Measurements from ENCODE around the gene ELFN1.

ELFN1 gene

GRCh38 chr7:1642291-1642731, 27.8 kb upstream of the ELFN1 start:
- DNase-seq (ENCODE audit: low read depth in 1 of 2, low spot score in 1 of 2) = no peak

- DNase-seq (ENCODE audit: low read depth in 1 of 2, low spot score in 1 of 2) = no peak
These were observed 26.6 kb upstream of the ELFN1 start for GRCh38 chr7:1643270-1644092.

DNA sequence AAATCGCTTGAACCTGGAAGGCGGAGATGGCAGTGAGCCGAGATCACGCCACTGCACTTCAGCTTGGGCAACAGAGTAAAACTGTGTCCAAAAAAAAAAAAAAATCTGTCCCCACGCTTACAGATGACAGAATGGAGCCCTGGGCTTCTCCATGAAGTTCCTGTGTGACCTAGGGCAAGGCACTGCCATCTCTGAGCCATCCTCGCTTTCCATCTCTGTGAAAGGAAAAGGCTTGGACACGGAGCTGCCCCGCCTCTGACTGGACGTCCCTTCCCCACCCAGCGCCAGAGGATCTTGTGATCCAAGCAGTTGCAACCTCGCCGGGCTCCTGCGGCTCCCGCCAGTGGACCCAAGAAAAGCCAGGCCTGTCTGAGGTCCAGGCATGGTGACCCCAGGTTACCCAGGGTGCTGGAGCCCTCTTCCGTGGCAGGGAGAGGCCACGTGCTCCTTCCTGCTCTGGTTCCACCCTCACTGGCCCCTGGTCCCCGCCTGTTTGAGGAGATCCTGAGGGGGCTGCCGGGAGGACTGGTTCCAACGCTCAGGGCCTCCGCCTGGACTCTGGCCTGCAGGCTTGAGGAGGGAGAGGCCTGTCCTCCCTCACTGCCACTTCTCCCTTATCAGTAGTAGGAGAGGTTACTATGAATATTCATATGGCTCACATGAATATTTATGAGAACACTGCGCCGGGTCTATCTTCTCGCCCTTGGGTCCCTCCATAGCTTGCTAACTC, 25.6 kb upstream of the ELFN1 start:
- no peak for DNase-seq (ENCODE audit: low read depth in 1 of 2, low spot score in 1 of 2)

DNA sequence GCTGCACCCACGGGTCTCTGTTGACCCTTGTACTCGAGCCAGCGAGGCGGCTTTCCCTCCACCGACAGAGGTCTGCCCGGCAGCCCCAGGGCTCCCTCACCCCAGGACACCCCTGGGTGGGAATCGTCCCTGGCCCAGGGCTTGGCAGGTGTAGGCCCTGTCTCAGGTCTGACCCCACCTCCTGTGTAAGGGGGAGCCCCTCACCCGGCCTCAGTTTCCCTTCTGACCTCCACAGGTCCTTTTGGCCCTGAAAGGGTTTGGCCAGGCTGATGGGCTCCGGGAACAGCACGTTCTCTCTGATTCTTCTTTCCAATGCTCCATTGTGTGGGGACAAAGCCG, 25.0 kb upstream of the ELFN1 start:
- DNase-seq (ENCODE audit: low read depth in 1 of 2, low spot score in 1 of 2) = no peak

- no peak for DNase-seq (ENCODE audit: low read depth in 1 of 2, low spot score in 1 of 2)
These were observed 24.6 kb upstream of the ELFN1 start for GRCh38 chr7:1645476-1645875.

DNA sequence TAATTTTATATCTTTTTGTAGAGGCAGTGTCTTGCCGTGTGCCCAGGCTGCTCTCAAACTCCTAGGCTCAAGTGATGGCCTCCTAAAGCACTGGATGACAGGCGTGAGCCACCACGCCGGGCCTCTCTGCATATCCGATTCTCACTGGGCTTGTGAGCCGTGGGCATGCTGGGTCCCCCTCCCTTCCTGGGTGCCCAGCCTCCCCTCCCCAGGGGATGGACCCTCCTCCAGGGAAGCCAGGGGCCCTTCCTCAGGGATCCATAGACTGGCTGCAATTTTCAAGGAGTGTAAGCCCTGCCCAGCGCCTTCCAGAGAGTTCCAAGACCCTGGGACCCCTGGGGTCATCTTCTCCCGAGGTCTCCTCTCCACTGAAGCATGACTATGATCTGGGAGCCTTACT, 23.7 kb upstream of the ELFN1 start:
- no peak for DNase-seq (ENCODE audit: low read depth in 1 of 2, low spot score in 1 of 2)

- DNase-seq (ENCODE audit: low read depth in 1 of 2, low spot score in 1 of 2) = no peak
These were observed 22.9 kb upstream of the ELFN1 start for GRCh38 chr7:1646957-1647891.

DNA sequence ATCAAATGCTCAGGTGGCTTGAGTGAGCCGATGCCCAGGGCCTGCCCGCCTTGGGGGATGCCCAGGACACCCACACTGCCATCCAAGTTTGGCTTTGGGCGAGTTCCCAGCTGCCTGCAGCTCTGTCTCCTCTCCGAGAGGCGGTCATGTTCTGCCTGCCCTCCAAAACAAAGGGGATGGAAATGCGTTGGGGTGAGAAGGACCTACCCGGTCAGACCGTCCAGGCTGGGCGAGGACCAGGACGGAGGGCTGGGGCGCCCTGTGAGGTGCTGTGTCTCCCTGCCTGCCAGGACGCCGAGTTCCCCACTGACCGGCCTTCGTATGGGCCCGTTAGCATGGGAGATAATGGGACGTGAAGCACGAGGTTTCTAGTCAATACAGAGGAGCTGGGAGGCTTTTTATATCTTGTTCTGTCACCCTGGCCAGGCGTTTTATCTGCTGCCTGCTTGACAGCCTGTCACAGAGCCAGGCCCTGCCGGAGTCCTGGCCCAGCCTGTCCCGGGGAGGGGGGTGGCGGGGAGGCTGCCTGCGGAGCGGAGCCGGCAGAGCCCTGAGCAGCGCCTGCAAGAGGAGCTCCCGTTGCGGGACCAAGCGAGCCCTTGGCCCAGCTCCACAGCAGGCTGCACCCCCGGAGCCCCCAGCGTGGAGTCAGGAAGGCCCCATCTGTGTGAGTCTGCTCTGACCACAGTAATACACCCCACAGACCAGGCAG, 22.0 kb upstream of the ELFN1 start:
- no peak for DNase-seq (ENCODE audit: low read depth in 1 of 2, low spot score in 1 of 2)

GRCh38 chr7:1649751-1650326, 20.2 kb upstream of the ELFN1 start:
- DNase-seq (ENCODE audit: low read depth in 1 of 2, low spot score in 1 of 2) = no peak

GRCh38 chr7:1650363-1651030, 19.6 kb upstream of the ELFN1 start:
- no peak for DNase-seq (ENCODE audit: low read depth in 1 of 2, low spot score in 1 of 2)

DNA sequence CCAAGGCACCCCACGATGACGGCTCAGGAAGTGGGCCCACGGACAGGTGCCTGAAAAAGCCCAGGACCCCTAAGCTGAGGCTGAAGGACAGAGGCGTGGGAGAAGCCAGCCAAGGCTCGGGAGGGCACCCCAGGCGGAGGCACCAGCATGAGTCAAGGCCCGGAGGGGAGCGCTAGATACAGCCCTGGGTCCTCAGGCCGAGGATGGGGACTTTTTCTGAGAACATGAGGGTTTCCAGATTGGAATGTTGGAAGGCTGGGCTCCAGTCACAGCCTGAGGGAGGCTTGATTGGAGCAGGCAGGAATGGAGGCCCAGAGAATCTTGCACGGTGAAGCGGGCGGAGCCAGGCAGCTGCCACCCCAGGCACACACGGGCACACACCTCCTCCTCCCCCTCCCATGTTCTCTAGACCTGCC, 19.0 kb upstream of the ELFN1 start:
- no peak for DNase-seq (ENCODE audit: low read depth in 1 of 2, low spot score in 1 of 2)

- DNase-seq (ENCODE audit: low read depth in 1 of 2, low spot score in 1 of 2) = no peak
These were observed 18.2 kb upstream of the ELFN1 start for GRCh38 chr7:1651891-1652290.

GRCh38 chr7:1653500-1653899, 16.6 kb upstream of the ELFN1 start:
- no peak for DNase-seq (ENCODE audit: low read depth in 1 of 2, low spot score in 1 of 2)

DNA sequence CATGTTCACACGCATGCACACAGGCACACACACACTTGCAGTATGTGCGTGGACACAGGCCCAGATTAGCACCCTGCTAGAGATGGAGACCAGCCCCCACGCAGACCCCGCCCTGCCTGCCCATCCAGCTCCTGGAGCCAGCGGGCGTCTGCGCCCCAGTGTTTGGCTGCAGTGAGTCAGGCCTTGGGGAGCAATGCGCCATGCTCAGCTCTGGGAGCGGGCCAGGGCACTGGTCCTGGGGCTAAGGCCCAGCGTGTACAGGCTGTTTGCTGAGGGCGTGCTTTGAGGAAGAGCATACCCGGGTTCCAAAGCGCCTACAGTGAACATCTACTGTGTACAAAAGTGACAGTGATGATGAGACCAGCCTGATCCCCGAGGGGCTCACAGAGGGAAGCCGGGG, 16.0 kb upstream of the ELFN1 start:
- DNase-seq (ENCODE audit: low read depth in 1 of 2, low spot score in 1 of 2) = no peak

DNA sequence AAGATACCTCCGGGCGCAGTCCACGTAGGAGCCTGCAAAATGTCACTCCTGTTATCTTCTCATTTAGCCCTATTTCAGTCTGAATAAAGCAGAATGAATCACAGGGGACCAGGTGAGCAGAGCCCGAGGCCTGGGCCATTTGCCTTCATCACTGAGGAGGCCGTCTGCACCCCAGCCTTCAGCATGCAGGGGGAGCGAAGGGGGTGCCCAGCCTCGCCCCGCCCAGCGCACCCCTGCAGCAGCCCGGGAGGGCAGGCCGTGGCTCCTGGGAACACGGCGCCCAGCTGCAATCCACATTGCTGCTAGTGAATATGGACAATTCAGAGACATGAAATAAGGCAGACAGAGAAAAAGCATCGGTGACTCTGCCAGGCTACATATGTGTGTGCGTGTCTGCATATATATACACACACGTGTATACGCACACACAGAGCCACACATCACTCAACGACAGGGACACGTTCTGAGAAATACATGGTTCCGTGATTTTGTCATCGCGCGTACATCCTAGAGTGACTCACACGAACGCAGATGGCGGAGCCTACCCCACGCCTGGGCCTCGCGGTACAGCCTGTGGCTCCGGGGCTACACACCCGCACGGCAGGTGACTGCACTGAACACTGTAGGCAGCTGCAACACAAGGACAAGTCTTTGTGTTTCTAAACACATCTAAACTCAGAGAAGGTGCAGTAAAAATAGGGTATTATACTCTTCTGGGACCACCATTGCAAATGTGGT, 15.2 kb upstream of the ELFN1 start:
- DNase-seq (ENCODE audit: low read depth in 1 of 2, low spot score in 1 of 2) = no peak

DNA sequence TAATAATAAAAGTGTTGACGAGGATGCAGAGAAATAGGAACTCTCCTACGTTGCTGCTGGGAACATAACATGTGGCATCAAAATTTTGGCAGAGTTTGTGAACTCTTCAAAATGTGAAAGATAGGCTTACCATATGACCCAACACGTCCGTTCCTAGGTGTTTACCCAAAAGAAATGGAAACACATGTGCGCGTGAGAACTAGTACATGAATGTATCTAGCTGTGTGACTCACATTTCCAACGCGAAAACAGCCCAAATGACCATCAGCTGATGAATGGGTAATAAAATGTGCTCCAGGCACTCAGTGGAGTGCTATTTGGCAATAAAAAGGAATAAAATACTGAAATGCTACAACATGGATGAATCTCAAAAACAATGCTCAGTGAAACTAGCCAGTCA, 10.4 kb upstream of the ELFN1 start:
- no peak for DNase-seq (ENCODE audit: low read depth in 1 of 2, low spot score in 1 of 2)

- DNase-seq (ENCODE audit: low read depth in 1 of 2, low spot score in 1 of 2) = no peak
These were observed 8.6 kb upstream of the ELFN1 start for GRCh38 chr7:1661461-1661860.

DNA sequence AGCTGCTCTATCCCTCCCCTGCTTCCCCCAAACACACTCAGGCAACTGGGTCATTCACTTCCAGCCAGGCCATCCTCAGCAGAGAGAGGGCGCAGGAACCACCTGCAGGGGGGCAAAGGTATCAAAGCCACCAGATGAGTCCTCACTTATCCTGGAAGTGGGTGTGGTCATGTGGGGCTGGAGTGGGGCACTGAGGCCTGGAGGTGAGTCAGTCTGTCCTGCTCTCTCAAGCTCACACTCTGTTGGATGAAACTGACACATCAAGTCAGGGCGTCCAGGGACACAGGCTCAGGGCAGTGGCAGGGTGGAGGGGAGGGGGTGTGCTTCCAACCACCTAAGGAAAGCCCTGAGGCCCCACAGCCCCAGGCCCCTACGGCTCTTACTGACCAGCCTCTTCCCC, 8.0 kb upstream of the ELFN1 start:
- DNase-seq (ENCODE audit: low read depth in 1 of 2, low spot score in 1 of 2) = no peak

DNA sequence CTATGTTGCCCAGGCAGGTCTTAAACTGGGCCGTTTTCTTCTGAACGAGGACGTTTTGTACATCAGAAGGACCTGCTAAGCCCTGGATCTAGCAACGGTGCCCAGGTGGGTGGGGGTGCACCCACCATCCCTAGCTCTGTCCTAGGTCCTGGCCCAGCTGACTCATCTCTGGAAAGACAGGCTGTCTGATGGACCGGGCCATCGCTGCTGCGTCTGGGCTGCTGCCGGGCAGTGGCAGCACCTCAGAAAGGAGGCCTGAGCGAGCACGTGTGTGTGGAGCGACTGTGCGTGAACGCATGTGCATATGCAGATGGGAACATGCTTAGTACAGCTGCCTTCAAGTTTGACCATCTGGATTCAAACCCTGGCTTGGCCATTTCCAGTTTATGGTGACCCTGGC, 7.3 kb upstream of the ELFN1 start:
- no peak for DNase-seq (ENCODE audit: low read depth in 1 of 2, low spot score in 1 of 2)
